K562 (cell line): ENCODE measurements around the gene PMVK. TPM values are rescaled to one million over a fixed set of nuclear protein-coding genes. Genes with fewer than 3 reads are reported as not detected.

Source experiments
- MAZ ChIP-seq, 2 experiments: fragments of 450-650 bp in 1 of 2; sonication (generic) in 1 of 2; formaldehyde crosslinking; IDR thresholded peaks in 1 of 2; conservative IDR thresholded peaks in 1 of 2; 2 replicates each; pipeline versions ENCODE4 v1.4.0 to v1.5.0; 2020; ENCODE audit warnings: mild to moderate bottlenecking in 1 of 2, missing genetic modification reagents in 1 of 2
- polyA plus RNA-seq, 8 experiments: library from polyadenylated mRNA; depleted of rRNA in 4 of 8; stranded (reverse) in 5 of 8; unstranded in 3 of 8; fragments of >200 nt; fragmentation: Nextera tagmentation in 2 of 8; fragmentation: Illumina TruSeq in 1 of 8; extraction: Ambion mirVana in 2 of 8; extraction: Trizol in 1 of 8; gene quantifications; 2 replicates each; pipeline versions ENCODE4 v1.2.1 to v1.2.3, GENCODE V29; 2011 to 2014; ENCODE audit warnings: inconsistent platforms in 1 of 8, missing spikeins in 1 of 8
- total RNA-seq, 7 experiments: library from RNA; depleted of rRNA in 6 of 7; stranded (reverse); fragments of >200 nt in 6 of 7; fragmentation: Illumina TruSeq in 2 of 7; extraction: Trizol in 2 of 7; gene quantifications; 2 replicates each; pipeline versions ENCODE4 v1.2.1 to v1.2.3, GENCODE V29; 2011 to 2021; ENCODE audit warnings: low replicate concordance in 1 of 7
- TF ChIP-seq, protein P1 (sequence below): fragments of 450-650 bp; IDR thresholded peaks from 2 replicates; pipeline ENCODE4 v1.6.1; 2016; ENCODE audit warnings: mild to moderate bottlenecking, moderate library complexity
- TF ChIP-seq, protein P2 (sequence below), 2 experiments: fragments of 200-800 bp in 1 of 2; sonication (Bioruptor generic) in 1 of 2; sonication (generic) in 1 of 2; formaldehyde crosslinking in 1 of 2; IDR thresholded peaks in 1 of 2; conservative IDR thresholded peaks in 1 of 2; 2 replicates each; pipeline versions ENCODE4 v1.5.0 to v1.6.1; 2016 to 2020; ENCODE audit warnings: missing compliant biosample characterization in 1 of 2, missing genetic modification characterization in 1 of 2, missing genetic modification reagents in 1 of 2
- TF ChIP-seq, protein P3 (sequence below): fragments of 450-650 bp; IDR thresholded peaks from 2 replicates; pipeline ENCODE4 v1.6.1; 2018; ENCODE audit not compliant: partially characterized antibody

PMVK gene
- total and polyA plus RNA-seq, 9 of the 15 experiments (the other 6 are each of a cell fraction or from before 2014, with no cell fraction given) = 1.1 to 15.3 (median 6.3) TPM

DNA sequence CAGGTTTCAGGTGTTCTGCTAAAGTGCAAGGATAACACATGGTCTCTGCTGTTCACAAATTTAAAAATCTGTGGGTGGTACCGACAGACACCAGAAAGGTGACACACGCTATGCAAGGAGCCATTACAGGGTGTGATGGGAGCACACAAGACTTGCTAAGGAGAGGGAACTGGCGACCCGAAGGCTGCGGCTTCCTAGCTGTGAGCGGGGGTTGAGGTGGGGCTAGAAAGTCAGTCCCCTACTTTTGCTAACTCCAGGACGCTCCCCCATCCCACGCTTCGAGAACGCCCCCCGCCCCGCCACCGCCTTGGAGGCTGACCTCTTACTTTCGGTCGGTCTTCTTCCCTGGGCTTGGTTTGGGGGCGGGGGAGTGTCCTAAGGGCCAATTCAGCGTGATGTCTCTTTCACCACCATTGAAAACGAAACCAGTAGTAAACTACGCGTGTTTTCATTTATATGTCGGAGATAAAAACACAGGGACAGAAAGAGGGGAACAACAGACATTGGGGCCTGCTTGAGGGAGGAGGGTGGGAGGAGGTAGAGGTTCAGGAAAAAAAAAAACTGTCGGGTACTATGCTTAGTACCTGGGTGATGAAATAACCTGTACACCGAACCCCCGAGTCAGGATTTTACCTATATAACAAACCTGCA, 39.0 kb upstream of the PMVK start (continued):
- TF ChIP-seq, protein P1, sequence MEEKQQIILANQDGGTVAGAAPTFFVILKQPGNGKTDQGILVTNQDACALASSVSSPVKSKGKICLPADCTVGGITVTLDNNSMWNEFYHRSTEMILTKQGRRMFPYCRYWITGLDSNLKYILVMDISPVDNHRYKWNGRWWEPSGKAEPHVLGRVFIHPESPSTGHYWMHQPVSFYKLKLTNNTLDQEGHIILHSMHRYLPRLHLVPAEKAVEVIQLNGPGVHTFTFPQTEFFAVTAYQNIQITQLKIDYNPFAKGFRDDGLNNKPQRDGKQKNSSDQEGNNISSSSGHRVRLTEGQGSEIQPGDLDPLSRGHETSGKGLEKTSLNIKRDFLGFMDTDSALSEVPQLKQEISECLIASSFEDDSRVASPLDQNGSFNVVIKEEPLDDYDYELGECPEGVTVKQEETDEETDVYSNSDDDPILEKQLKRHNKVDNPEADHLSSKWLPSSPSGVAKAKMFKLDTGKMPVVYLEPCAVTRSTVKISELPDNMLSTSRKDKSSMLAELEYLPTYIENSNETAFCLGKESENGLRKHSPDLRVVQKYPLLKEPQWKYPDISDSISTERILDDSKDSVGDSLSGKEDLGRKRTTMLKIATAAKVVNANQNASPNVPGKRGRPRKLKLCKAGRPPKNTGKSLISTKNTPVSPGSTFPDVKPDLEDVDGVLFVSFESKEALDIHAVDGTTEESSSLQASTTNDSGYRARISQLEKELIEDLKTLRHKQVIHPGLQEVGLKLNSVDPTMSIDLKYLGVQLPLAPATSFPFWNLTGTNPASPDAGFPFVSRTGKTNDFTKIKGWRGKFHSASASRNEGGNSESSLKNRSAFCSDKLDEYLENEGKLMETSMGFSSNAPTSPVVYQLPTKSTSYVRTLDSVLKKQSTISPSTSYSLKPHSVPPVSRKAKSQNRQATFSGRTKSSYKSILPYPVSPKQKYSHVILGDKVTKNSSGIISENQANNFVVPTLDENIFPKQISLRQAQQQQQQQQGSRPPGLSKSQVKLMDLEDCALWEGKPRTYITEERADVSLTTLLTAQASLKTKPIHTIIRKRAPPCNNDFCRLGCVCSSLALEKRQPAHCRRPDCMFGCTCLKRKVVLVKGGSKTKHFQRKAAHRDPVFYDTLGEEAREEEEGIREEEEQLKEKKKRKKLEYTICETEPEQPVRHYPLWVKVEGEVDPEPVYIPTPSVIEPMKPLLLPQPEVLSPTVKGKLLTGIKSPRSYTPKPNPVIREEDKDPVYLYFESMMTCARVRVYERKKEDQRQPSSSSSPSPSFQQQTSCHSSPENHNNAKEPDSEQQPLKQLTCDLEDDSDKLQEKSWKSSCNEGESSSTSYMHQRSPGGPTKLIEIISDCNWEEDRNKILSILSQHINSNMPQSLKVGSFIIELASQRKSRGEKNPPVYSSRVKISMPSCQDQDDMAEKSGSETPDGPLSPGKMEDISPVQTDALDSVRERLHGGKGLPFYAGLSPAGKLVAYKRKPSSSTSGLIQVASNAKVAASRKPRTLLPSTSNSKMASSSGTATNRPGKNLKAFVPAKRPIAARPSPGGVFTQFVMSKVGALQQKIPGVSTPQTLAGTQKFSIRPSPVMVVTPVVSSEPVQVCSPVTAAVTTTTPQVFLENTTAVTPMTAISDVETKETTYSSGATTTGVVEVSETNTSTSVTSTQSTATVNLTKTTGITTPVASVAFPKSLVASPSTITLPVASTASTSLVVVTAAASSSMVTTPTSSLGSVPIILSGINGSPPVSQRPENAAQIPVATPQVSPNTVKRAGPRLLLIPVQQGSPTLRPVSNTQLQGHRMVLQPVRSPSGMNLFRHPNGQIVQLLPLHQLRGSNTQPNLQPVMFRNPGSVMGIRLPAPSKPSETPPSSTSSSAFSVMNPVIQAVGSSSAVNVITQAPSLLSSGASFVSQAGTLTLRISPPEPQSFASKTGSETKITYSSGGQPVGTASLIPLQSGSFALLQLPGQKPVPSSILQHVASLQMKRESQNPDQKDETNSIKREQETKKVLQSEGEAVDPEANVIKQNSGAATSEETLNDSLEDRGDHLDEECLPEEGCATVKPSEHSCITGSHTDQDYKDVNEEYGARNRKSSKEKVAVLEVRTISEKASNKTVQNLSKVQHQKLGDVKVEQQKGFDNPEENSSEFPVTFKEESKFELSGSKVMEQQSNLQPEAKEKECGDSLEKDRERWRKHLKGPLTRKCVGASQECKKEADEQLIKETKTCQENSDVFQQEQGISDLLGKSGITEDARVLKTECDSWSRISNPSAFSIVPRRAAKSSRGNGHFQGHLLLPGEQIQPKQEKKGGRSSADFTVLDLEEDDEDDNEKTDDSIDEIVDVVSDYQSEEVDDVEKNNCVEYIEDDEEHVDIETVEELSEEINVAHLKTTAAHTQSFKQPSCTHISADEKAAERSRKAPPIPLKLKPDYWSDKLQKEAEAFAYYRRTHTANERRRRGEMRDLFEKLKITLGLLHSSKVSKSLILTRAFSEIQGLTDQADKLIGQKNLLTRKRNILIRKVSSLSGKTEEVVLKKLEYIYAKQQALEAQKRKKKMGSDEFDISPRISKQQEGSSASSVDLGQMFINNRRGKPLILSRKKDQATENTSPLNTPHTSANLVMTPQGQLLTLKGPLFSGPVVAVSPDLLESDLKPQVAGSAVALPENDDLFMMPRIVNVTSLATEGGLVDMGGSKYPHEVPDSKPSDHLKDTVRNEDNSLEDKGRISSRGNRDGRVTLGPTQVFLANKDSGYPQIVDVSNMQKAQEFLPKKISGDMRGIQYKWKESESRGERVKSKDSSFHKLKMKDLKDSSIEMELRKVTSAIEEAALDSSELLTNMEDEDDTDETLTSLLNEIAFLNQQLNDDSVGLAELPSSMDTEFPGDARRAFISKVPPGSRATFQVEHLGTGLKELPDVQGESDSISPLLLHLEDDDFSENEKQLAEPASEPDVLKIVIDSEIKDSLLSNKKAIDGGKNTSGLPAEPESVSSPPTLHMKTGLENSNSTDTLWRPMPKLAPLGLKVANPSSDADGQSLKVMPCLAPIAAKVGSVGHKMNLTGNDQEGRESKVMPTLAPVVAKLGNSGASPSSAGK = peak; percentile 20; the same call in 1 of the 2 replicates
- peak; percentile 18 to 54; a peak in 3 of 4 replicates for TF ChIP-seq MAZ (CRISPR knock-in tag; conservative IDR thresholded peaks at IDR 0.05 in 1 of 2, IDR thresholded peaks at IDR 0.05 in 1 of 2)
- TF ChIP-seq, protein P2, sequence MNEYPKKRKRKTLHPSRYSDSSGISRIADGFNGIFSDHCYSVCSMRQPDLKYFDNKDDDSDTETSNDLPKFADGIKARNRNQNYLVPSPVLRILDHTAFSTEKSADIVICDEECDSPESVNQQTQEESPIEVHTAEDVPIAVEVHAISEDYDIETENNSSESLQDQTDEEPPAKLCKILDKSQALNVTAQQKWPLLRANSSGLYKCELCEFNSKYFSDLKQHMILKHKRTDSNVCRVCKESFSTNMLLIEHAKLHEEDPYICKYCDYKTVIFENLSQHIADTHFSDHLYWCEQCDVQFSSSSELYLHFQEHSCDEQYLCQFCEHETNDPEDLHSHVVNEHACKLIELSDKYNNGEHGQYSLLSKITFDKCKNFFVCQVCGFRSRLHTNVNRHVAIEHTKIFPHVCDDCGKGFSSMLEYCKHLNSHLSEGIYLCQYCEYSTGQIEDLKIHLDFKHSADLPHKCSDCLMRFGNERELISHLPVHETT (CRISPR knock-in tag; conservative IDR thresholded peaks at IDR 0.05 in 1 of 2, IDR thresholded peaks at IDR 0.05 in 1 of 2) = no peak
- TF ChIP-seq, protein P3, sequence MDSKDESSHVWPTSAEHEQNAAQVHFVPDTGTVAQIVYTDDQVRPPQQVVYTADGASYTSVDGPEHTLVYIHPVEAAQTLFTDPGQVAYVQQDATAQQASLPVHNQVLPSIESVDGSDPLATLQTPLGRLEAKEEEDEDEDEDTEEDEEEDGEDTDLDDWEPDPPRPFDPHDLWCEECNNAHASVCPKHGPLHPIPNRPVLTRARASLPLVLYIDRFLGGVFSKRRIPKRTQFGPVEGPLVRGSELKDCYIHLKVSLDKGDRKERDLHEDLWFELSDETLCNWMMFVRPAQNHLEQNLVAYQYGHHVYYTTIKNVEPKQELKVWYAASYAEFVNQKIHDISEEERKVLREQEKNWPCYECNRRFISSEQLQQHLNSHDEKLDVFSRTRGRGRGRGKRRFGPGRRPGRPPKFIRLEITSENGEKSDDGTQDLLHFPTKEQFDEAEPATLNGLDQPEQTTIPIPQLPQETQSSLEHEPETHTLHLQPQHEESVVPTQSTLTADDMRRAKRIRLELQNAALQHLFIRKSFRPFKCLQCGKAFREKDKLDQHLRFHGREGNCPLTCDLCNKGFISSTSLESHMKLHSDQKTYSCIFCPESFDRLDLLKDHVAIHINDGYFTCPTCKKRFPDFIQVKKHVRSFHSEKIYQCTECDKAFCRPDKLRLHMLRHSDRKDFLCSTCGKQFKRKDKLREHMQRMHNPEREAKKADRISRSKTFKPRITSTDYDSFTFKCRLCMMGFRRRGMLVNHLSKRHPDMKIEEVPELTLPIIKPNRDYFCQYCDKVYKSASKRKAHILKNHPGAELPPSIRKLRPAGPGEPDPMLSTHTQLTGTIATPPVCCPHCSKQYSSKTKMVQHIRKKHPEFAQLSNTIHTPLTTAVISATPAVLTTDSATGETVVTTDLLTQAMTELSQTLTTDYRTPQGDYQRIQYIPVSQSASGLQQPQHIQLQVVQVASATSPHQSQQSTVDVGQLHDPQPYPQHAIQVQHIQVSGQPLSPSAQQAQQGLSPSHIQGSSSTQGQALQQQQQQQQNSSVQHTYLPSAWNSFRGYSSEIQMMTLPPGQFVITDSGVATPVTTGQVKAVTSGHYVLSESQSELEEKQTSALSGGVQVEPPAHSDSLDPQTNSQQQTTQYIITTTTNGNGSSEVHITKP = peak; percentile 33
